Measurements from ENCODE around the gene TBC1D2. TPM values are rescaled to one million over a fixed set of nuclear protein-coding genes. Genes with fewer than 3 reads are reported as not detected.

TBC1D2 gene
- total RNA-seq, 4 donors from 2014 or later: 29.9 to 61.8 (median 41.0) TPM

- WGBS, 2 donors: 67 to 87% methylated on average over 6 of the region's 6 CpGs
- no peak for DNase-seq (ENCODE audit: low spot score in 2 of 2)
- TF ChIP-seq, protein P1, sequence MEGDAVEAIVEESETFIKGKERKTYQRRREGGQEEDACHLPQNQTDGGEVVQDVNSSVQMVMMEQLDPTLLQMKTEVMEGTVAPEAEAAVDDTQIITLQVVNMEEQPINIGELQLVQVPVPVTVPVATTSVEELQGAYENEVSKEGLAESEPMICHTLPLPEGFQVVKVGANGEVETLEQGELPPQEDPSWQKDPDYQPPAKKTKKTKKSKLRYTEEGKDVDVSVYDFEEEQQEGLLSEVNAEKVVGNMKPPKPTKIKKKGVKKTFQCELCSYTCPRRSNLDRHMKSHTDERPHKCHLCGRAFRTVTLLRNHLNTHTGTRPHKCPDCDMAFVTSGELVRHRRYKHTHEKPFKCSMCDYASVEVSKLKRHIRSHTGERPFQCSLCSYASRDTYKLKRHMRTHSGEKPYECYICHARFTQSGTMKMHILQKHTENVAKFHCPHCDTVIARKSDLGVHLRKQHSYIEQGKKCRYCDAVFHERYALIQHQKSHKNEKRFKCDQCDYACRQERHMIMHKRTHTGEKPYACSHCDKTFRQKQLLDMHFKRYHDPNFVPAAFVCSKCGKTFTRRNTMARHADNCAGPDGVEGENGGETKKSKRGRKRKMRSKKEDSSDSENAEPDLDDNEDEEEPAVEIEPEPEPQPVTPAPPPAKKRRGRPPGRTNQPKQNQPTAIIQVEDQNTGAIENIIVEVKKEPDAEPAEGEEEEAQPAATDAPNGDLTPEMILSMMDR (IDR thresholded peaks at IDR 0.05): no peak
- TF ChIP-seq POLR2A (IDR thresholded peaks at IDR 0.05): no peak
- TF ChIP-seq EP300 (IDR thresholded peaks at IDR 0.05): no peak
- Histone ChIP-seq H3K4me1 (peaks cover 0 to 7% (median 0%) of the 10 kb centered on the region in 4 donors), H3K27ac (no peak overlapping the region), H3K36me3 (peaks cover 0 to 91% (median 0%) of the 10 kb centered on the region in 3 donors), H3K4me3 (no peak overlapping the region), H3K27me3 (no peaks in the 10 kb centered on the region), H3K9me3 (no peaks in the 10 kb centered on the region)
Observed at GRCh38 chr9:98214811-98215210, 40.6 kb downstream of the TBC1D2 start.

GRCh38 chr9:98211260-98211659 is 44.2 kb downstream of the TBC1D2 start:
- H3K4me3 ChIP-seq: no peak overlapping the region
- WGBS, 2 donors: 96 to 100% methylated on average over 3 of the region's 3 CpGs
- no peak for DNase-seq (ENCODE audit: low spot score in 2 of 2)
- H3K36me3 ChIP-seq: peaks cover 0 to 81% (median 0%) of the 10 kb centered on the region in 3 donors
- no peaks in the 10 kb centered on the region for H3K9me3 ChIP-seq
- H3K27me3 ChIP-seq: no peaks in the 10 kb centered on the region
- TF ChIP-seq, protein P1 (IDR thresholded peaks at IDR 0.05): no peak
- TF ChIP-seq POLR2A (IDR thresholded peaks at IDR 0.05): no peak
- TF ChIP-seq EP300 (IDR thresholded peaks at IDR 0.05): no peak
- no peak overlapping the region for H3K27ac ChIP-seq
- peaks cover 0 to 1% (median 0%) of the 10 kb centered on the region in 4 donors for H3K4me1 ChIP-seq

DNA sequence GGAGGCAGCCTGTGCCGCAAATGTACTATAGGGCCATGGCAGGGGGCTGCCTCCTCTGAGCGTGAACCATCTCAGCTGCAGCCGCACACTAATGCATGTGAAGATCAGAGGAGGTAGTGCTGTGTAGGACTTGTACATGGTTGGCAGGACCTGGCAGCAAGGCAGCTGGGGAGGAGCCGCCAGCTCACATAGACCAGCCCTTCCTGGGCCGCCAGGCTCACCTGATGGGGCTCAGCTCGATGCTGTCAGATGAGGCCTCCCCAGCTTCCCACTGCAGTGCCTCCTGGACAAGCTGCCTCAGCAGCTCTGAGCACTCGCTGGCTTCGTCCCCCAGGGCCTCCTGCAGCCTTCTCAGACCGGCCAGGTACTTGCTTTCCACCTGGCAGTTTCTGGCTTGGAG is 45.0 kb downstream of the TBC1D2 start:
- peaks cover 0 to 73% (median 0%) of the 10 kb centered on the region in 3 donors for H3K36me3 ChIP-seq
- H3K27ac ChIP-seq: no peak overlapping the region
- no peaks in the 10 kb centered on the region for H3K9me3 ChIP-seq
- no peak for TF ChIP-seq EP300 (IDR thresholded peaks at IDR 0.05)
- TF ChIP-seq, protein P1 (IDR thresholded peaks at IDR 0.05): no peak
- no peak for TF ChIP-seq POLR2A (IDR thresholded peaks at IDR 0.05)
- DNase-seq (ENCODE audit: low spot score in 2 of 2): no peak
- WGBS, 2 donors: 85 to 86% methylated on average over 4 to 7 of the region's 9 CpGs
- no peak overlapping the region for H3K4me3 ChIP-seq
- no peaks in the 10 kb centered on the region for H3K27me3 ChIP-seq
- H3K4me1 ChIP-seq: peaks cover 0 to 9% (median 0%) of the 10 kb centered on the region in 4 donors

- no peaks in the 10 kb centered on the region for H3K27me3 ChIP-seq
- 78 to 93% methylated on average over 3 of the region's 3 CpGs for WGBS, 2 donors
- TF ChIP-seq, protein P1 (IDR thresholded peaks at IDR 0.05): no peak
- TF ChIP-seq POLR2A (IDR thresholded peaks at IDR 0.05) (no peak), EP300 (IDR thresholded peaks at IDR 0.05) (no peak)
Observed at GRCh38 chr9:98209530-98209929, 45.9 kb downstream of the TBC1D2 start.

GRCh38 chr9:98208635-98209034 is 46.8 kb downstream of the TBC1D2 start:
- H3K4me1 ChIP-seq: peaks cover 0 to 10% (median 0%) of the 10 kb centered on the region in 4 donors
- H3K9me3 ChIP-seq: no peaks in the 10 kb centered on the region
- peaks cover 0 to 67% (median 5%) of the 10 kb centered on the region in 3 donors for H3K36me3 ChIP-seq
- H3K4me3 ChIP-seq: no peak overlapping the region
- H3K27me3 ChIP-seq: no peaks in the 10 kb centered on the region
- WGBS, 2 donors: 98 to 100% methylated on average over 5 to 16 of the region's 20 CpGs
- TF ChIP-seq POLR2A (IDR thresholded peaks at IDR 0.05): no peak
- no peak for TF ChIP-seq EP300 (IDR thresholded peaks at IDR 0.05)
- TF ChIP-seq, protein P1 (IDR thresholded peaks at IDR 0.05): no peak
- DNase-seq (ENCODE audit: low spot score in 2 of 2): no peak
- no peak overlapping the region for H3K27ac ChIP-seq

More at GRCh38 chr9:98209530-98209929, 45.9 kb downstream of the TBC1D2 start:
- H3K27ac ChIP-seq: no peak overlapping the region
- H3K4me3 ChIP-seq: no peak overlapping the region
- H3K36me3 ChIP-seq: peaks cover 0 to 65% (median 0%) of the 10 kb centered on the region in 3 donors
- H3K9me3 ChIP-seq: no peaks in the 10 kb centered on the region
- DNase-seq (ENCODE audit: low spot score in 2 of 2): no peak
- peaks cover 0 to 10% (median 0%) of the 10 kb centered on the region in 4 donors for H3K4me1 ChIP-seq
